ENCODE measurements around the gene SH3RF3.

GRCh38 chr2:109428841-109429566 lies 300.0 kb downstream of the SH3RF3 start:
- TF ChIP-seq TAF1 (IDR thresholded peaks at IDR 0.05; ENCODE audit: low read depth, low read length): no peak
- no peak for TF ChIP-seq POU2F2 (IDR thresholded peaks at IDR 0.05; ENCODE audit: low read depth, low read length)
- no peak for TF ChIP-seq POLR2A (IDR thresholded peaks at IDR 0.05; ENCODE audit: low read depth, low read length)
- no peak for TF ChIP-seq POLR2AphosphoS5 (IDR thresholded peaks at IDR 0.05; ENCODE audit: low read depth, low read length)
